HG03521 (cell line): ENCODE results near the gene SSR4.

Experiments
- ATAC-seq: cut with Tn5 transposase; IDR thresholded peaks from one replicate; pipeline ENCODE4 v1.9.1; 2021; ENCODE audit warnings: mild to moderate bottlenecking, moderate library complexity; ENCODE audit not compliant: unreplicated experiment

SSR4 gene

GRCh38 chrX:153780678-153781427 is 13.6 kb upstream of the SSR4 start, which contains the start of gene SRPK3:
SRPK3 (plus strand) TSS chrX:153781041; CDS start chrX:153781087, 46 bp downstream.
- ATAC-seq, result no peak

- no peak for ATAC-seq
These were observed 12.9 kb upstream of the SSR4 start for GRCh38 chrX:153781428-153782047.

- no peak for ATAC-seq
These were observed 12.2 kb upstream of the SSR4 start for GRCh38 chrX:153782313-153782712.

- no peak for ATAC-seq
These were observed 11.6 kb upstream of the SSR4 start for GRCh38 chrX:153782871-153783270.

GRCh38 chrX:153783378-153784013 is 11.0 kb upstream of the SSR4 start:
- ATAC-seq, result no peak

GRCh38 chrX:153784325-153784967 is 10.0 kb upstream of the SSR4 start:
- ATAC-seq, result no peak

GRCh38 chrX:153786669-153787068 is 7.8 kb upstream of the SSR4 start:
- ATAC-seq, result no peak

GRCh38 chrX:153789654-153790053 is 4.8 kb upstream of the SSR4 start:
- ATAC-seq, result no peak

- no peak for ATAC-seq
These were observed 3.2 kb upstream of the SSR4 start for GRCh38 chrX:153791104-153791852.

GRCh38 chrX:153792368-153792767 is 2.1 kb upstream of the SSR4 start:
- no peak for ATAC-seq

- ATAC-seq, result no peak
These were observed 1.2 kb upstream of the SSR4 start for GRCh38 chrX:153793291-153793690.

- ATAC-seq, result no peak
These were observed 689 bp downstream of the SSR4 start for GRCh38 chrX:153794897-153795816.

- ATAC-seq, result no peak
These were observed 3.0 kb downstream of the SSR4 start for GRCh38 chrX:153797415-153798015.

- no peak for ATAC-seq
These were observed 4.9 kb downstream of the SSR4 start for GRCh38 chrX:153799326-153799725.

GRCh38 chrX:153800177-153800722 is 5.8 kb downstream of the SSR4 start:
- ATAC-seq, result no peak

GRCh38 chrX:153800746-153801145 is 6.3 kb downstream of the SSR4 start:
- no peak for ATAC-seq

- no peak for ATAC-seq
These were observed 7.2 kb downstream of the SSR4 start for GRCh38 chrX:153801669-153802068.

GRCh38 chrX:153802513-153803045 is 8.1 kb downstream of the SSR4 start:
- ATAC-seq, result no peak
